Breast epithelium (tissue), 3 donors: ENCODE data around the gene SDE2.

Source experiments
- POLR2AphosphoS5 ChIP-seq, 3 donors: sonication (generic); formaldehyde crosslinking; IDR thresholded peaks; one replicate each; pipeline ENCODE4 v1.6.1; 2017; ENCODE audit warnings: antibody characterized with exemption in 3 of 3
- TF ChIP-seq, protein P1 (sequence below), 3 donors: fragments of 450-650 bp; IDR thresholded peaks; one replicate each; pipeline ENCODE4 v1.5.1; 2016 to 2017; ENCODE audit warnings: antibody characterized with exemption in 3 of 3, mild to moderate bottlenecking in 3 of 3, moderate library complexity in 3 of 3

- TF ChIP-seq, protein P1, sequence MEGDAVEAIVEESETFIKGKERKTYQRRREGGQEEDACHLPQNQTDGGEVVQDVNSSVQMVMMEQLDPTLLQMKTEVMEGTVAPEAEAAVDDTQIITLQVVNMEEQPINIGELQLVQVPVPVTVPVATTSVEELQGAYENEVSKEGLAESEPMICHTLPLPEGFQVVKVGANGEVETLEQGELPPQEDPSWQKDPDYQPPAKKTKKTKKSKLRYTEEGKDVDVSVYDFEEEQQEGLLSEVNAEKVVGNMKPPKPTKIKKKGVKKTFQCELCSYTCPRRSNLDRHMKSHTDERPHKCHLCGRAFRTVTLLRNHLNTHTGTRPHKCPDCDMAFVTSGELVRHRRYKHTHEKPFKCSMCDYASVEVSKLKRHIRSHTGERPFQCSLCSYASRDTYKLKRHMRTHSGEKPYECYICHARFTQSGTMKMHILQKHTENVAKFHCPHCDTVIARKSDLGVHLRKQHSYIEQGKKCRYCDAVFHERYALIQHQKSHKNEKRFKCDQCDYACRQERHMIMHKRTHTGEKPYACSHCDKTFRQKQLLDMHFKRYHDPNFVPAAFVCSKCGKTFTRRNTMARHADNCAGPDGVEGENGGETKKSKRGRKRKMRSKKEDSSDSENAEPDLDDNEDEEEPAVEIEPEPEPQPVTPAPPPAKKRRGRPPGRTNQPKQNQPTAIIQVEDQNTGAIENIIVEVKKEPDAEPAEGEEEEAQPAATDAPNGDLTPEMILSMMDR (IDR thresholded peaks at IDR 0.05), result no peak
- TF ChIP-seq POLR2AphosphoS5 (IDR thresholded peaks at IDR 0.05), result no peak
These were observed 20.4 kb upstream of the SDE2 start for GRCh38 chr1:226019572-226019971.
